Activated gamma-delta T cell treated with Interleukin-2 at 50 U/mL for 16 hours (primary cell): Measurements from ENCODE around the gene EEIG2.

Source experiments
- DNase-seq: peaks from one replicate; pipeline ENCODE4 v3.0.0-alpha.2; 2020

EEIG2 gene

GRCh38 chr1:108551137-108551862 lies 8.6 kb upstream of the EEIG2 start:
- no peak for DNase-seq

- no peak for DNase-seq
Measured at GRCh38 chr1:108553905-108554304, 6.0 kb upstream of the EEIG2 start.

GRCh38 chr1:108554682-108555427 lies 5.0 kb upstream of the EEIG2 start:
- no peak for DNase-seq

- no peak for DNase-seq
Measured at GRCh38 chr1:108556066-108556465, 3.8 kb upstream of the EEIG2 start.

GRCh38 chr1:108556499-108556898 lies 3.4 kb upstream of the EEIG2 start:
- no peak for DNase-seq

- no peak for DNase-seq
Measured at GRCh38 chr1:108557296-108557695, 2.6 kb upstream of the EEIG2 start.

- peak; percentile 10 for DNase-seq
Measured at GRCh38 chr1:108560189-108560873, 431 bp downstream of the EEIG2 start.

GRCh38 chr1:108560874-108561459 lies 1.1 kb downstream of the EEIG2 start:
- DNase-seq, result peak; percentile 31

- peak; percentile 84 for DNase-seq
Measured at GRCh38 chr1:108561689-108562326, 1.9 kb downstream of the EEIG2 start.

- DNase-seq, result no peak
Measured at GRCh38 chr1:108563808-108564207, 3.9 kb downstream of the EEIG2 start.

- DNase-seq, result no peak
Measured at GRCh38 chr1:108565081-108565480, 5.2 kb downstream of the EEIG2 start.

GRCh38 chr1:108565512-108565911 lies 5.6 kb downstream of the EEIG2 start:
- DNase-seq, result no peak

- no peak for DNase-seq
Measured at GRCh38 chr1:108568589-108568988, 8.7 kb downstream of the EEIG2 start.

GRCh38 chr1:108569097-108569728 lies 9.3 kb downstream of the EEIG2 start:
- DNase-seq, result no peak

- no peak for DNase-seq
Measured at GRCh38 chr1:108570128-108570527, 10.2 kb downstream of the EEIG2 start.

GRCh38 chr1:108570998-108571401 lies 11.1 kb downstream of the EEIG2 start:
- no peak for DNase-seq

- no peak for DNase-seq
Measured at GRCh38 chr1:108572182-108572581, 12.3 kb downstream of the EEIG2 start.

- DNase-seq, result no peak
Measured at GRCh38 chr1:108573183-108573582, 13.3 kb downstream of the EEIG2 start.

GRCh38 chr1:108574008-108574407 lies 14.1 kb downstream of the EEIG2 start:
- no peak for DNase-seq

- no peak for DNase-seq
Measured at GRCh38 chr1:108575375-108575774, 15.5 kb downstream of the EEIG2 start.

GRCh38 chr1:108583757-108584427 lies 24.0 kb downstream of the EEIG2 start:
- no peak for DNase-seq

- no peak for DNase-seq
Measured at GRCh38 chr1:108584428-108584856, 24.5 kb downstream of the EEIG2 start.
